Raji (cell line): ENCODE results near the gene FBXW7.

Experiments used
- POLR2A ChIP-seq: IDR thresholded peaks from 2 replicates; pipeline ENCODE4 v1.6.1; 2011; ENCODE audit warnings: low read depth, low read length, control low read depth; ENCODE audit not compliant: insufficient read depth

FBXW7 gene

DNA sequence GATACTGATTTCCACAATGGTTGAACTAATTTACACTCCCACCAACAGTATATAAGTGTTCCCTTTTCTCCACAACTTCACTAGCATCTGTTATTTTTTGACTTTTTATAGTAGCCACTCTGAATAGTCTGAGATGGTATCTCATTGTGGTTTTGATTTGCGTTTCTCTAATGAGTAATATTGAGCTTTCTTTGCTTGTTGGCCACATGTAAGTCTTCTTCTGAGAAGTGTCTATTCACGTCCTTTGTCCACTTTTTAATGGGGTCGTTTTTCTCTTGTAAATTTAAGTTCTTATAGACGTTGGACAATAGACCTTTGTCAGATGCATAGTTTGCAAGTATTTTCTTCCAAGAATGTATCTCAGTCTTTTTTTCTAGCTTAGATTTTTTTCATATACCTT, 10.0 kb downstream of the FBXW7 start:
- no peak for TF ChIP-seq POLR2A

GRCh38 chr4:152524427-152524826, 11.5 kb downstream of the FBXW7 start:
- TF ChIP-seq POLR2A, result no peak

DNA sequence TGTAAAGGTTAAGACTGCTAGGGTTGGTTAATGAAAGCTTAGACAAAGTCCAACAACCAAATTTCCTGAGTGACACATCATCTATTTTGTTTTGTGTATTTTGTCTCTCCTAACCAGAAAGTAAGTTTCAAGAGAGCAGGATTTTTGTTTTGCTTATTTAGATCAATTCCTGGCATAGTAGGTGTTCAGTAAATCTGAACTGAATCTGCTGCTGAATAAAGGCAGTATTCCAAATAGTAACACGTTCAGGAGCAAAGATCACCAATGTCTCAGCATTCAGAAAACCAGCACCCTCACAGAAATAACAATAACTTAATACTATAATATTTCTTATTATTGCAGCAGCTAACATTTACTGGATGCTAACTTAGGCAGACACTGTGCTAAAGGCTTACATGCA, 12.2 kb downstream of the FBXW7 start:
- no peak for TF ChIP-seq POLR2A

DNA sequence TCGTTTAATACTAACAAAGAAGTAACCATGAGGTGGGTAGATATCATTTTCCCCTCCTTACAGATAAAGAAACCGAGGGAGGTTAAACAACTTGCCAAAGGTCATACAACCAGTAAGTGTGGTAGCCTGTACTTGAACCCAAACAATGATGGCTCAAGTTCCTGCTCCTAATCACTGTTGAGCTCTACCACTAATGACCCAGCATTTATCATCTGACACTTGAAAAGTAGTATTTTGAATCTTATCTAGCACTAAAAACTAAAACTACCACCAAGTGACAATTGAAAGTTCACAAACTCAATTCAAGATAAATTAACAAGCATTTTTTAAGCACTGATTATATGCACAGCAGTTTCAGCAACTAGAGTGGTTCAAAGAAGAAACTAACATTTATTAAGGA, 13.1 kb downstream of the FBXW7 start:
- no peak for TF ChIP-seq POLR2A

DNA sequence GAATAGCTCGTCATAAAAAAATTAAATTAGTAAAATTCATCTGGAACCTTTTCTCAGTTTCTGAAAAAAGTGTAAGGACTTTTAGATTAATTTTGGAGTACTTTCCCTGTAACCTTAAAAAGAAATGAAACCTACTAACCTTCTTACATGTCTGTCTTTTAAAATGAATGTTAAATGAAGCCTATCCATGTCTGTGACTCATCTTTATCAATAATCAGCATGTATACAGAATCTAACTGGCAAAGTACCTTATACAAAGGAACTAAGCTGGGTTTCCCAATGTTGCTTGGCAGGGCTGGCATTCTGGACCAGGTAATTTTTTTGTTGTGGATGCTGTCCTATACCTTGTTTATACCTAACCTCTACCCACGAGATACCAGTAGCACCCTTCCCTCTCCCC, 13.6 kb downstream of the FBXW7 start:
- no peak for TF ChIP-seq POLR2A

DNA sequence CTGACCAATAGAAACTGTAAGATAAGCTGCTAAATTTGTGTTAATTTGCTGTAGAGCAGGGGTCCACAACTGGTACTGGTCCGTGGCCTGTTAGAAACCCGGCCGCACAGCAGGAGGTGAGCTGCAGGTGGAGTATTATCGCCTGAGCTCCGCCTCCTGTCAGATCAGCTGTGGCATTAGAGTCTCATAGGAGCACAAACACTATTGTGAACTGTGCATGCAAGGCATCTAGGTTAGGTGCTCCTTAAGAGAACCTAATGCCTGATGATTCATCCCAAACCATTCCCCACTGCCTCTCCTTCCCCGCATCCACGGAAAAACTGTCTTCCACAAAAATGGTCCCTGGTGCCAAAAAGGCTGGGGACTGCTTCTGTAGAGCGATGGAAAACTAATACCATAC, 19.7 kb downstream of the FBXW7 start:
- TF ChIP-seq POLR2A, result no peak

- TF ChIP-seq POLR2A, result no peak
These were observed 20.2 kb downstream of the FBXW7 start for GRCh38 chr4:152515678-152516077.

DNA sequence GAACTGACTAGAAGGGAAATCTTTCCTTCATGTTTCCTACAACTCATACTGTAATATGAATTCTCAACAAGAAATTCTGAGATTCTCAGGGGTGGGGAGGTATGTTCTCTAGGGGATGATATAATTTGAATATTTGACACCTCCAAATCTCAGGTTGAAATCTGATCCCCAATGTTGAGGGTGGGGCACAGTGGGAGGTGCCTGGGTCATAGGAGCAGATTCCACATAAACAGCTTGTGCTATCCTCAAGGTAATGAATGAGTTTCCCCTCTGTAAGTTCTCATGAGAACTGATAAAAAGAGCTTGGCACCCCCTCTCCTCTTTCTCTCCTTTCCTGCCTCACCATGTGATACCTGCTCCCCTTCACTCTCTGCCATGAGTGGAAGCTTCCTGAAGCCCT, 21.5 kb downstream of the FBXW7 start:
- TF ChIP-seq POLR2A, result no peak

DNA sequence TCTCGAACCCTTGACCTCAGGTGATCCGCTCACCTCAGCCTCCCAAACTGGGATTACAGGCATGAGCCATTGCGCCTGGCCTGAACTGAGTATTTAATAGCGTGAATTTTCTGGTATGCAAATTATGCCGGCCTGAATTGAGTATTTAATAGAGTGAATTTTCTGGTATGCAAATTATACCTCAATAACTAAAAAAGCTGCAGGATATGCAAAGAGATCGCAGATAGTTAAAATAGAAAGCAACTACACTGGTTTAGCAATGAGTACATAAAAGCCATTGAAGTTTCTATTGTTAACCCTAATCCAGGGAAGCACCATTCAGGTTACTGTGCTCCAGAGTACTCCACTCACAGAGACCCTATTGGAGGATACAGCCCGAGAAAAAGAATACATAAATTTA, 22.8 kb downstream of the FBXW7 start:
- no peak for TF ChIP-seq POLR2A

GRCh38 chr4:152512483-152512882, 23.4 kb downstream of the FBXW7 start:
- TF ChIP-seq POLR2A, result no peak

DNA sequence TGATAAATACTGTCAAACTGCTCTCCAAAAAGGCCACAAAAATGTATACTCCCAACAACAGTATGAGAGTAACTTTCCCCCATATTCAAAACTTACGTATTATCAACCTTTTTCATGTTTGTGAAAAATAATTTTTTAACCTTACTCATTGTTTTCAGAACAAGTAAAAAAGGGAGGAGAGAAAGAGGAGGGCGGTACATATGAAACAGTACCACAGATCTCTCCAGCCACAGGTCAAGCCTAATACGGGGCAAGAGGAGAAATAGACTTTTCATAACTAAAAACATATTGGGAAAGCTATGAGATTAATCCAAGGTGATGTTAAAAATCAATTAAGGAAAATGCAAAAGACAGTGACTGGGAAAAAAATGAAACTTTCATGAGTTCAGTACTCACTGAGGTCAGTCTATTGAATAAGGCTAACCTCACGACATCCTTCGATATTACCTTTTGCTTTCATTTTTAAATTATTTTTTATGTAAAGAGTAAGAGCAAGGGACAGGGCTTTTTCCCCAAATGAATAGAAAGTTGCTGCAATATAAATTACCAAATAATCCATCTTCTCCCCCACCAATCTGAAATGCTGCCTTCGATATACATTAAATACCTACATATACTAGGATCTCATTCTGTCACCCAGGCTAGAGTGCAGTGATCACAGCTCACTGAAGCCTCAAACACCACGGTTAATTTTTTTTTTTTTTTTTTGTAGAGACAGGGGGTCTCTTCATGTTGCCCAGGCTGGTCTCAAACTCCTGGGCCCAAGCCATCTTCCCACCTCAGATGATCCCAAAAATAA, 25.3 kb downstream of the FBXW7 start:
- no peak for TF ChIP-seq POLR2A

DNA sequence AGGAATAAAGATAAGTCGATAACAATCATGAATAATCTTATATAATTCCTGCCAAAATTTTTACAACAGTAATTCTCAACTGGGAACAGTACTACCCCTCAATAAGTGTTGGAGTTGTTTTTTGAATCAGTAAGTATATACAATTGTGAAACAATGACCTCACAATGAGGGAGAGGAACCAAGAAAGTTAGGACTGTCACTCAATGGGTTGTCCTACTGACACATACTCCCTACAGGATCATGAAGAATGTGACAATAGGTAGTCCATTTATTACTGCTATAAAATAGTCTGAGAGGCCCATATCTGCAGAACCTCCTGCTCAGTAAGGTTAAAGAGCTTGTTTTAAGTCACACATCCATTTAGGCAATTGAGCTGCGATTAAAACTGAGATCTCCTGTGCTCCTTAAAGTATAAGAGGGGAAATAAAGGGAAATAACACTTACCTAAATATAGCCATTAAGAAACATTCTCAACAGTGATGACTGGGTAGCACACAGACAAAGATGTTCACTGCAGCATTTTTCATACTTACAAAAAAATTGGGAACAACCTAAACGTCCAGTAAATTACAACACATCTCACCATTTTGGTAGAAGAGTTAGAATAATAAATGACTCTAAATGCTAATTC, 26.2 kb downstream of the FBXW7 start:
- TF ChIP-seq POLR2A, result no peak

- TF ChIP-seq POLR2A, result no peak
These were observed 27.1 kb downstream of the FBXW7 start for GRCh38 chr4:152508818-152509217.

DNA sequence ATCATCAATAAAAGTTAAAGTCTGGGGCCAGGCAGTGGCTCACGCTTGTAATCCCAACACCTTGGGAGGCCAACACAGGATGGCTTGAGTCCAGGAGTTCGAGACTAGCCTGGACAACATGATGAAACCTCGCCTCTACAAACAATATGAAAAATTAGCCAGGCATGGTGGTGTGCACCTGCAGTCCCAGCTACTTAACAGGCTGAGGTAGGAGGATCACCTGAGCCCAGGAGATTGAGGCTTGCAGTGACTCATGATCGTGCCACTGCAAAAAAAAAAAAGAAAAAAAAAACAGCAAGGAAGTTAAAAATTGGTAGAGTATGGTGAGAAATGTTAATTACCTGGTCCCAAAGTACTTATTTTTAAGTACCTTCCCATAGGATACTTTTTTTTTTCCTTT, 27.5 kb downstream of the FBXW7 start:
- TF ChIP-seq POLR2A, result no peak

DNA sequence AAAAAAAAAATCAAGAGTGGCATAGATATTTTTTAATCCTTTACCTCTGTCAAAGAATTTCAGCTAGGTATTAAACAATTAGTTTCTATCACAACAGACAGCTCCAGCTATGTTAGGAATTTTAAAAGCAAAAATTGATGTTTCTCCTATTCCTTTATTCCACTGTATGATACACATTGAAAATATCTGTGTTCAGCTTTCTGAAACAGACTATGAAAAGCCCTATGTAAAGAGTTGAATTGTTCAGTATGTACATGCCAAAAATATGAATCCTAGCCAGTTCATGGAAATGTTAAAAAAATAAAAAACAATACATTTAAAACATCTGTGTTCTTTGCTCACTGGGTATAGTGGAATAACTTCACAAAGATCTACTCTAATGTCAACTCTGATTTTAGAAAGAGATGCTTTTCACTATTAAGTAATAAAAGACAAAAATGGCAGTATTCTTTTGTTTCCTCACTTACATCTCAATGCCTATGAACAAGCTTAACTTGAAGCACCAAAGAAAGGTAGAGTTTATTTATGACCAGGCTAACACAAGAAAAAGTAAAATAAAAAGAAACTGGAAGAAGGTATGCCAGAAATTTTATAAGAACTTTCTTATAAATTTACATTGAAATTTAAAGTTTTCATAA, 32.1 kb downstream of the FBXW7 start:
- no peak for TF ChIP-seq POLR2A

GRCh38 chr4:152501846-152502536, 33.9 kb downstream of the FBXW7 start:
- no peak for TF ChIP-seq POLR2A
